ENCODE data around the gene TEAD3. TPM values are rescaled to one million over a fixed set of nuclear protein-coding genes. Genes with fewer than 3 reads are reported as not detected.

The TEAD3 gene
- total and polyA plus RNA-seq, 10 of the 15 experiments (the other 5 are each of a cell fraction or from before 2014, with no cell fraction given), result 0.02 to 0.28 (median 0.18) TPM; not detected in 5

DNA sequence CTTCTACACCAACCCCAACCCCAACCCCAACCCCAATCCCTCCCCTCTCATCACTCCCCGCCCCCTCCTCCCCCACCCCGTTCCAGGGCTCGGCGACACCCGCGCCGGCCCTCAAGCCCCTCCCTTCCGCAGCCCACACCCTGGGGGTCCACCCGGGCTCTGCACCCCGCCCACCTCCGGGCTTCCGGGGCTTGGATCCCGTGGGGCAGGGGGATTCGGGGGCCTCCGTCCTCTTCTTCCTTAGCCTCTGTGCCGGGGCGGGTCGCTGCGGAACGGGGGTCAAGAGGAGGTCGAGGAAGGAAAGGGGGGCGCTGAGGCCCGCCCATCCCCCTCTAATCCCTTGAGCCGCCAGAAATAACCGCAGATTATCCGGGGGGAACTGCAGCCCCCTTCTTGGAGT, 15.1 kb upstream of the TEAD3 start:
- Histone ChIP-seq H4K20me1 (ENCODE audit: control insufficient read depth, insufficient read depth) (no peaks in the 10 kb centered on the region), H3K27ac (ENCODE audit: control insufficient read depth, insufficient read depth) (no peak overlapping the region), H3K27me3 (replicated peaks in 1 of 2; ENCODE audit: control insufficient read depth in 2 of 2, insufficient read depth in 2 of 2, low read length in 1 of 2) (peaks cover 2 to 6% of the 10 kb centered on the region in 2 experiments; a peak in 1 of 4 replicates), H3K4me3 (no peak overlapping the region), H2AFZ (ENCODE audit: control insufficient read depth, low read depth, low read length) (no peak overlapping the region), H3K36me3 (ENCODE audit: control insufficient read depth in 2 of 2, insufficient read depth in 2 of 2, low read length in 1 of 2) (no peaks in the 10 kb centered on the region), H3K9me3 (replicated peaks; ENCODE audit: control insufficient read depth, insufficient read depth, low read length) (no peaks in the 10 kb centered on the region), H3K4me2 (ENCODE audit: control insufficient read depth, insufficient read depth) (no peak overlapping the region), H3K9ac (ENCODE audit: control insufficient read depth, insufficient read depth, low read length) (no peak overlapping the region), H3K4me1 (ENCODE audit: control insufficient read depth, insufficient read depth, low read length) (peaks cover 6% of the 10 kb centered on the region; the same call in 1 of the 2 replicates), H3K79me2 (ENCODE audit: control insufficient read depth, insufficient read depth, low read length) (no peaks in the 10 kb centered on the region)
- ChIA-PET RAD21 (ENCODE audit: unreplicated experiment) (no interaction called here), POLR2A (no interaction called here), CTCF (no interaction called here), SMC1A (ENCODE audit: uncharacterized antibody, unreplicated experiment) (no interaction called here)
- DNase-seq (ENCODE audit: low read depth, low spot score), result no peak
- TF ChIP-seq BMI1 (IDR thresholded peaks at IDR 0.05; ENCODE audit: borderline replicate concordance), result no peak
- TF ChIP-seq, protein P1, sequence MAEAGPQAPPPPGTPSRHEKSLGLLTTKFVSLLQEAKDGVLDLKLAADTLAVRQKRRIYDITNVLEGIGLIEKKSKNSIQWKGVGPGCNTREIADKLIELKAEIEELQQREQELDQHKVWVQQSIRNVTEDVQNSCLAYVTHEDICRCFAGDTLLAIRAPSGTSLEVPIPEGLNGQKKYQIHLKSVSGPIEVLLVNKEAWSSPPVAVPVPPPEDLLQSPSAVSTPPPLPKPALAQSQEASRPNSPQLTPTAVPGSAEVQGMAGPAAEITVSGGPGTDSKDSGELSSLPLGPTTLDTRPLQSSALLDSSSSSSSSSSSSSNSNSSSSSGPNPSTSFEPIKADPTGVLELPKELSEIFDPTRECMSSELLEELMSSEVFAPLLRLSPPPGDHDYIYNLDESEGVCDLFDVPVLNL (IDR thresholded peaks at IDR 0.05; ENCODE audit: low read depth, low read length), result no peak
- no peak for TF ChIP-seq ZBED1 (IDR thresholded peaks at IDR 0.05; ENCODE audit: borderline replicate concordance)
- no peak for TF ChIP-seq FOXM1 (IDR thresholded peaks at IDR 0.05; ENCODE audit: low read depth, low read length)
- no peak for TF ChIP-seq RBBP5 (conservative IDR thresholded peaks at IDR 0.05)
- no peak for TF ChIP-seq KLF5 (IDR thresholded peaks at IDR 0.05; ENCODE audit: partially characterized antibody)
- TF ChIP-seq, protein P2, sequence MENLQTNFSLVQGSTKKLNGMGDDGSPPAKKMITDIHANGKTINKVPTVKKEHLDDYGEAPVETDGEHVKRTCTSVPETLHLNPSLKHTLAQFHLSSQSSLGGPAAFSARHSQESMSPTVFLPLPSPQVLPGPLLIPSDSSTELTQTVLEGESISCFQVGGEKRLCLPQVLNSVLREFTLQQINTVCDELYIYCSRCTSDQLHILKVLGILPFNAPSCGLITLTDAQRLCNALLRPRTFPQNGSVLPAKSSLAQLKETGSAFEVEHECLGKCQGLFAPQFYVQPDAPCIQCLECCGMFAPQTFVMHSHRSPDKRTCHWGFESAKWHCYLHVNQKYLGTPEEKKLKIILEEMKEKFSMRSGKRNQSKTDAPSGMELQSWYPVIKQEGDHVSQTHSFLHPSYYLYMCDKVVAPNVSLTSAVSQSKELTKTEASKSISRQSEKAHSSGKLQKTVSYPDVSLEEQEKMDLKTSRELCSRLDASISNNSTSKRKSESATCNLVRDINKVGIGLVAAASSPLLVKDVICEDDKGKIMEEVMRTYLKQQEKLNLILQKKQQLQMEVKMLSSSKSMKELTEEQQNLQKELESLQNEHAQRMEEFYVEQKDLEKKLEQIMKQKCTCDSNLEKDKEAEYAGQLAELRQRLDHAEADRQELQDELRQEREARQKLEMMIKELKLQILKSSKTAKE (IDR thresholded peaks at IDR 0.05; ENCODE audit: low read depth, poor library complexity, severe bottlenecking), result no peak
- no peak for TF ChIP-seq ASH2L (IDR thresholded peaks at IDR 0.05; ENCODE audit: borderline replicate concordance, low read depth)
- TF ChIP-seq PAX8 (IDR thresholded peaks at IDR 0.05), result no peak
- TF ChIP-seq ZNF274 (IDR thresholded peaks at IDR 0.05; ENCODE audit: insufficient read depth, insufficient read length), result no peak
- TF ChIP-seq HCFC1 (IDR thresholded peaks at IDR 0.05; ENCODE audit: low read length), result no peak
- TF ChIP-seq RELA (IDR thresholded peaks at IDR 0.05; ENCODE audit: borderline replicate concordance, partially characterized antibody), result no peak
- TF ChIP-seq TARDBP (IDR thresholded peaks at IDR 0.05; ENCODE audit: borderline replicate concordance), result no peak
- no peak for FAIRE-seq
- BruUV-seq (replicated peaks), result no TSS peak
- intact Hi-C loops (cut with micrococcal nuclease; ENCODE audit: unreplicated experiment) (no loop called here), in situ Hi-C loops (cut with MboI) (no loop called here)
- 28% methylated on average over 17 of the region's 26 CpGs for WGBS (ENCODE audit: insufficient coverage, insufficient replicate concordance, low lambda C conversion rate, missing lambda C conversion rate)
- no peak for ATAC-seq

All from GM12878 (cell line).